Neural cell (in vitro differentiated cells): ENCODE measurements around the gene MYO1D. TPM values are rescaled to one million over a fixed set of nuclear protein-coding genes. Genes with fewer than 3 reads are reported as not detected.
"Not testable (repeated sequence)": the region's sequence is repeated elsewhere in the genome, so short reads cannot be mapped to it uniquely, and the experiment has no call there.

Source experiments
- H2AFZ ChIP-seq: fragments of 200-600, 300-800 bp; sonication (generic), shearing (Covaris generic); 2 replicates; pipeline ENCODE4 v1.6.0; 2014; ENCODE audit warnings: low read depth, mild to moderate bottlenecking, antibody characterized with exemption, low read length, moderate library complexity
- H3F3A ChIP-seq: fragments of 200-600 bp; shearing (Covaris generic); 2 replicates; pipeline ENCODE4 v1.6.1; 2016; ENCODE audit warnings: mild to moderate bottlenecking, moderate library complexity, mixed read lengths, antibody characterized with exemption, low read length; ENCODE audit not compliant: insufficient read depth, poor library complexity, severe bottlenecking
- H3K27ac ChIP-seq: fragments of 200-600, 300-800 bp; sonication (generic), shearing (Covaris generic); 2 replicates; pipeline ENCODE4 v1.5.1; 2014; ENCODE audit warnings: mild to moderate bottlenecking, low read length, moderate library complexity
- H3K27me3 ChIP-seq: fragments of 300-800, 200-600 bp; sonication (generic), shearing (Covaris generic); 2 replicates; pipeline ENCODE4 v1.6.0; 2014; ENCODE audit warnings: mild to moderate bottlenecking, low read depth, low read length, moderate library complexity; ENCODE audit not compliant: insufficient read depth
- H3K36me3 ChIP-seq: fragments of 300-800, 200-600 bp; sonication (generic), shearing (Covaris generic); 2 replicates; pipeline ENCODE4 v1.5.1; 2014; ENCODE audit warnings: mild to moderate bottlenecking, antibody characterized with exemption, low read length, moderate library complexity; ENCODE audit not compliant: insufficient read depth
- H3K4me2 ChIP-seq: fragments of 300-800, 200-600 bp; sonication (generic), shearing (Covaris generic); 2 replicates; pipeline ENCODE4 v1.6.0; 2014; ENCODE audit warnings: mild to moderate bottlenecking, low read length
- H3K4me3 ChIP-seq: fragments of 300-800, 200-600 bp; sonication (generic), shearing (Covaris generic); 2 replicates; pipeline ENCODE4 v1.5.1; 2014; ENCODE audit warnings: mild to moderate bottlenecking, low read length, moderate library complexity
- H3K79me2 ChIP-seq: fragments of 200-600 bp; shearing (Covaris generic); replicated peaks from 2 replicates; pipeline ENCODE4 v1.6.0; 2014; ENCODE audit warnings: mild to moderate bottlenecking, low read length, moderate library complexity; ENCODE audit not compliant: insufficient read depth
- H3K9ac ChIP-seq: fragments of 300-800, 200-600 bp; sonication (generic), shearing (Covaris generic); 2 replicates; pipeline ENCODE4 v1.6.1; 2016; ENCODE audit warnings: mild to moderate bottlenecking, low read length, mixed read lengths
- H3K9me2 ChIP-seq: fragments of 200-600 bp; shearing (Covaris generic); 2 replicates; pipeline ENCODE4 v1.6.1; 2016; ENCODE audit warnings: mild to moderate bottlenecking, low read length, mixed read lengths; ENCODE audit not compliant: insufficient read depth
- H3K9me3 ChIP-seq: fragments of 200-600, 300-800 bp; sonication (generic), shearing (Covaris generic); 2 replicates; pipeline ENCODE4 v1.6.1; 2016; ENCODE audit warnings: mild to moderate bottlenecking, mixed run types, low read length, moderate library complexity, mixed read lengths
- H4K20me1 ChIP-seq: fragments of 200-600 bp; shearing (Covaris generic); 2 replicates; pipeline ENCODE4 v1.6.1; 2016; ENCODE audit warnings: mild to moderate bottlenecking, mixed run types; ENCODE audit not compliant: insufficient read depth
- CTCF ChIP-seq: fragments of 450-650 bp; IDR thresholded peaks from 2 replicates; pipeline ENCODE4 v1.5.1; 2014; ENCODE audit warnings: antibody characterized with exemption, mild to moderate bottlenecking, moderate library complexity; ENCODE audit not compliant: poor library complexity, severe bottlenecking
- EP300 ChIP-seq: fragments of 450-650 bp; conservative IDR thresholded peaks from 2 replicates; pipeline ENCODE4 v1.6.1; 2014; ENCODE audit warnings: antibody characterized with exemption, mild to moderate bottlenecking, moderate library complexity; ENCODE audit not compliant: poor library complexity, severe bottlenecking
- EZH2 ChIP-seq: fragments of 200-600, 300-800 bp; shearing (Covaris generic), sonication (generic); IDR thresholded peaks from 2 replicates; pipeline ENCODE4 v1.6.1; 2014; ENCODE audit warnings: antibody characterized with exemption, low read length, borderline replicate concordance, mild to moderate bottlenecking; ENCODE audit not compliant: insufficient read depth, poor library complexity, severe bottlenecking
- MXI1 ChIP-seq: fragments of 450-650 bp; conservative IDR thresholded peaks from 2 replicates; pipeline ENCODE4 v1.6.1; 2014; ENCODE audit warnings: antibody characterized with exemption, mild to moderate bottlenecking; ENCODE audit not compliant: poor library complexity, severe bottlenecking
- POLR2AphosphoS5 ChIP-seq: IDR thresholded peaks from 2 replicates; pipeline ENCODE4 v1.6.1; 2012
- RAD21 ChIP-seq: fragments of 450-650 bp; conservative IDR thresholded peaks from 2 replicates; pipeline ENCODE4 v1.6.1; 2014; ENCODE audit warnings: antibody characterized with exemption, mild to moderate bottlenecking, moderate library complexity
- REST ChIP-seq: IDR thresholded peaks from 2 replicates; pipeline ENCODE4 v1.6.1; 2012; ENCODE audit warnings: borderline replicate concordance
- SMC3 ChIP-seq: fragments of 450-650 bp; conservative IDR thresholded peaks from 2 replicates; pipeline ENCODE4 v1.6.1; 2014; ENCODE audit warnings: antibody characterized with exemption, mild to moderate bottlenecking, moderate library complexity; ENCODE audit not compliant: poor library complexity
- TAF1 ChIP-seq: IDR thresholded peaks from 2 replicates; pipeline ENCODE4 v1.6.1; 2012; ENCODE audit warnings: low read depth
- polyA plus RNA-seq: library from polyadenylated mRNA; depleted of rRNA; stranded (reverse); fragments of >200 nt; gene quantifications from 2 replicates; pipeline ENCODE4 v1.2.3, GENCODE V29; 2014

Gene MYO1D
- polyA plus RNA-seq, 1 donor from 2014 or later = 10.7 TPM

- H3K9me3 ChIP-seq, H3F3A ChIP-seq, H3K79me2 ChIP-seq, H2AFZ ChIP-seq, H3K36me3 ChIP-seq, H3K27ac ChIP-seq, H3K9ac ChIP-seq, H3K9me2 ChIP-seq, H3K27me3 ChIP-seq, H3K4me3 ChIP-seq, H4K20me1 ChIP-seq, H3K4me2 ChIP-seq: not testable (repeated sequence)
Measured at GRCh38 chr17:32714206-32714605, 162.7 kb downstream of the MYO1D start.

GRCh38 chr17:32713081-32713480 lies 163.8 kb downstream of the MYO1D start:
- TF ChIP-seq TAF1 = no peak
- H3K9ac ChIP-seq = no peak overlapping the region
- no peak overlapping the region for H3K4me2 ChIP-seq
- no peak overlapping the region for H3K27ac ChIP-seq
- no peaks in the 10 kb centered on the region for H3F3A ChIP-seq
- no peaks in the 10 kb centered on the region for H3K79me2 ChIP-seq
- no peaks in the 10 kb centered on the region for H3K36me3 ChIP-seq
- no peaks in the 10 kb centered on the region for H3K9me2 ChIP-seq
- no peaks in the 10 kb centered on the region for H4K20me1 ChIP-seq
- H3K4me3 ChIP-seq = no peak overlapping the region
- no peak overlapping the region for H2AFZ ChIP-seq
- no peaks in the 10 kb centered on the region for H3K9me3 ChIP-seq
- no peaks in the 10 kb centered on the region for H3K27me3 ChIP-seq

GRCh38 chr17:32709562-32709961 lies 167.4 kb downstream of the MYO1D start:
- Histone ChIP-seq H3F3A (no peaks in the 10 kb centered on the region), H3K36me3 (no peaks in the 10 kb centered on the region), H3K79me2 (no peaks in the 10 kb centered on the region), H3K9ac (no peak overlapping the region), H3K27ac (no peak overlapping the region), H3K9me3 (no peaks in the 10 kb centered on the region), H3K4me2 (no peak overlapping the region), H3K9me2 (no peaks in the 10 kb centered on the region), H4K20me1 (no peaks in the 10 kb centered on the region), H2AFZ (no peak overlapping the region), H3K4me3 (no peak overlapping the region), H3K27me3 (no peaks in the 10 kb centered on the region)
- TF ChIP-seq TAF1 (no peak), RAD21 (no peak), REST (no peak), EZH2 (no peak)

GRCh38 chr17:32701871-32702270 lies 175.1 kb downstream of the MYO1D start:
- H3K27ac ChIP-seq = peak overlapping the region; percentile 76

More at GRCh38 chr17:32701871-32702270, 175.1 kb downstream of the MYO1D start:
- no peaks in the 10 kb centered on the region for H3K36me3 ChIP-seq
- H3F3A ChIP-seq = peaks cover 9% of the 10 kb centered on the region
- H3K9me3 ChIP-seq = no peaks in the 10 kb centered on the region
- TF ChIP-seq REST (peak; percentile 31), CTCF (no peak), RAD21 (peak; percentile 27), EZH2 (no peak), MXI1 (no peak), TAF1 (no peak), SMC3 (peak; percentile 18), POLR2AphosphoS5 (peak; percentile 45), EP300 (peak; percentile 77)
- H3K27me3 ChIP-seq = no peaks in the 10 kb centered on the region
- no peak overlapping the region for H3K4me2 ChIP-seq
- H3K9ac ChIP-seq = peak overlapping the region; percentile 28
- H3K79me2 ChIP-seq = no peaks in the 10 kb centered on the region
- H2AFZ ChIP-seq = no peak overlapping the region
- H4K20me1 ChIP-seq = no peaks in the 10 kb centered on the region
- H3K4me3 ChIP-seq = no peak overlapping the region
- H3K9me2 ChIP-seq = no peaks in the 10 kb centered on the region
